ENCODE measurements around the gene PTPA. TPM values are rescaled to one million over a fixed set of nuclear protein-coding genes. Genes with fewer than 3 reads are reported as not detected.
"Not testable (repeated sequence)": the region's sequence is repeated elsewhere in the genome, so short reads cannot be mapped to it uniquely, and the experiment has no call there.

The PTPA gene
- total RNA-seq, 3 donors from 2014 or later (not counting 1 experiment from before 2014, with no cell fraction given): 63.2 to 69.4 (median 64.9) TPM

- intact Hi-C loops (cut with micrococcal nuclease): no loop called here
- 68% methylated on average over 7 of the region's 9 CpGs for WGBS (ENCODE audit: insufficient coverage)
Measured at GRCh38 chr9:129184596-129185122, 73.4 kb downstream of the PTPA start.

DNA sequence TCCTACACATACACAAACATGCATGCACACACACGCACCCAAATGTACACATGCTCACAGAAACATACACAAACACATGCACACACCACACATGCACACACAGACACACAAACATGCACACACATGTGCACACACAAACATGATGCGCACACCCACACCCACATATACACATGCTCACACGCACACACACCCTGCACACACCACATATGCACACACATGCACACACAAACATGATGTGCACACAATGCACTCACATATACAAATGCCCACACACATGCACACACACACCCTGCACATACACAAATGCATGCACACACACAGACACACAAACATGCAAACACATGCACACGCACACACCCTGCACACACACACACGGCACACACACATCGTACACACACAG lies 74.2 kb downstream of the PTPA start:
- peaks cover 3% of the 10 kb centered on the region for H3K9me3 ChIP-seq (ENCODE audit: control insufficient read depth, insufficient read depth, low read length)
- H3K27me3 Mint-ChIP-seq (ENCODE audit: low read depth in 2 of 2): no peaks in the 10 kb centered on the region
- no peak for TF ChIP-seq CTCF (IDR thresholded peaks at IDR 0.05)
- H3K4me3 Mint-ChIP-seq: no peak overlapping the region
- WGBS (ENCODE audit: insufficient coverage): 93% methylated on average over 6 of the region's 6 CpGs
- DNase-seq: no peak
- H3K27me3 ChIP-seq (ENCODE audit: control insufficient read depth, insufficient read depth, low read length): no peaks in the 10 kb centered on the region
- H3K4me3 ChIP-seq (ENCODE audit: low read length): no peak overlapping the region
- no peaks in the 10 kb centered on the region for H3K4me1 Mint-ChIP-seq
- no peak overlapping the region for H3K27ac ChIP-seq (ENCODE audit: low read length)
- H3K27ac Mint-ChIP-seq: no peak overlapping the region
- no peaks in the 10 kb centered on the region for H3K36me3 Mint-ChIP-seq
- H3K4me1 ChIP-seq (ENCODE audit: control insufficient read depth, insufficient read depth, low read length): no peaks in the 10 kb centered on the region
- no peaks in the 10 kb centered on the region for H3K9me3 Mint-ChIP-seq
- no peaks in the 10 kb centered on the region for H3K36me3 ChIP-seq (ENCODE audit: control insufficient read depth, insufficient read depth, low read length)
- intact Hi-C loops (cut with micrococcal nuclease): no loop called here
- peak in 1 of 3 donors; percentile 31 for ATAC-seq

More at GRCh38 chr9:129184596-129185122, 73.4 kb downstream of the PTPA start:
- Histone ChIP-seq H3K36me3 (ENCODE audit: control insufficient read depth, insufficient read depth, low read length) (no peaks in the 10 kb centered on the region), H3K9me3 (ENCODE audit: control insufficient read depth, insufficient read depth, low read length) (peaks cover 3% of the 10 kb centered on the region), H3K4me3 (ENCODE audit: low read length) (no peak overlapping the region), H3K27me3 (ENCODE audit: control insufficient read depth, insufficient read depth, low read length) (no peaks in the 10 kb centered on the region), H3K27ac (ENCODE audit: low read length) (no peak overlapping the region), H3K4me1 (ENCODE audit: control insufficient read depth, insufficient read depth, low read length) (no peaks in the 10 kb centered on the region)
- no peak overlapping the region for H3K4me3 Mint-ChIP-seq
- H3K9me3 Mint-ChIP-seq: no peaks in the 10 kb centered on the region
- TF ChIP-seq CTCF (IDR thresholded peaks at IDR 0.05): no peak
- DNase-seq: no peak
- ATAC-seq: no peak
- H3K4me1 Mint-ChIP-seq: no peaks in the 10 kb centered on the region
- H3K27ac Mint-ChIP-seq: no peak overlapping the region
- no peaks in the 10 kb centered on the region for H3K36me3 Mint-ChIP-seq
- no peaks in the 10 kb centered on the region for H3K27me3 Mint-ChIP-seq (ENCODE audit: low read depth in 2 of 2)

- Mint-ChIP-seq H3K27ac (no peak overlapping the region), H3K4me1 (no peaks in the 10 kb centered on the region), H3K4me3 (no peak overlapping the region), H3K36me3 (no peaks in the 10 kb centered on the region), H3K27me3 (ENCODE audit: low read depth in 2 of 2) (no peaks in the 10 kb centered on the region), H3K9me3 (no peaks in the 10 kb centered on the region)
- no peak for TF ChIP-seq CTCF (IDR thresholded peaks at IDR 0.05)
- H3K27ac ChIP-seq (ENCODE audit: low read length): no peak overlapping the region
- H3K4me3 ChIP-seq (ENCODE audit: low read length): no peak overlapping the region
- H3K36me3 ChIP-seq (ENCODE audit: control insufficient read depth, insufficient read depth, low read length): no peaks in the 10 kb centered on the region
- DNase-seq (no peak), ATAC-seq (no peak)
- 81% methylated on average over 10 of the region's 10 CpGs for WGBS (ENCODE audit: insufficient coverage)
- intact Hi-C loops (cut with micrococcal nuclease): no loop called here
- no peaks in the 10 kb centered on the region for H3K27me3 ChIP-seq (ENCODE audit: control insufficient read depth, insufficient read depth, low read length)
- H3K9me3 ChIP-seq (ENCODE audit: control insufficient read depth, insufficient read depth, low read length): peaks cover 3% of the 10 kb centered on the region
- no peaks in the 10 kb centered on the region for H3K4me1 ChIP-seq (ENCODE audit: control insufficient read depth, insufficient read depth, low read length)
Measured at GRCh38 chr9:129185991-129186390, 74.8 kb downstream of the PTPA start.

DNA sequence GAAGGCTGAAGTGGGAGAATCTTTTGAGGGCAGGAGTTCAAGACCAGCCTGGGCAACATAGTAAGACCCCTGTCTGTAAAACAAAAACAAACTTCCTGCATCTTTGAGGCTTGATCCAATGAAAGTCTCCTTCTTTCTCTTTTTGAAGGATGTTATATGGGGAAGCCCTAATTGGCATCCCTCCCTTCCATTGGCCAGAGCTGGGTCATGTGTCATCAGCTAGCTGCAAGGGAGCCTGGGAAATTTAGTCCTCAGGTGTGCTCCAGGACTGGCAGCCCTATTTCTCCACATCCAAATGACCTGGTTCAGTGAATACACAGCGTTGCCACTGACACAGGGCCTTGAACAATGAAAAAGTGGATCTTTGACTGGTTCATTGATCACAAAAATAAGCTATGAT lies 75.8 kb downstream of the PTPA start:
- no peak overlapping the region for H3K4me3 ChIP-seq (ENCODE audit: low read length)
- 71% methylated on average over 1 of the region's 1 CpG for WGBS (ENCODE audit: insufficient coverage)
- no peak overlapping the region for H3K27ac Mint-ChIP-seq
- H3K4me1 Mint-ChIP-seq: no peaks in the 10 kb centered on the region
- intact Hi-C loops (cut with micrococcal nuclease): no loop called here
- no peaks in the 10 kb centered on the region for H3K27me3 ChIP-seq (ENCODE audit: control insufficient read depth, insufficient read depth, low read length)
- no peaks in the 10 kb centered on the region for H3K27me3 Mint-ChIP-seq (ENCODE audit: low read depth in 2 of 2)
- no peak overlapping the region for H3K27ac ChIP-seq (ENCODE audit: low read length)
- H3K36me3 ChIP-seq (ENCODE audit: control insufficient read depth, insufficient read depth, low read length): no peaks in the 10 kb centered on the region
- H3K4me3 Mint-ChIP-seq: no peak overlapping the region
- H3K4me1 ChIP-seq (ENCODE audit: control insufficient read depth, insufficient read depth, low read length): no peaks in the 10 kb centered on the region
- peaks cover 4% of the 10 kb centered on the region for H3K9me3 ChIP-seq (ENCODE audit: control insufficient read depth, insufficient read depth, low read length)
- no peaks in the 10 kb centered on the region for H3K36me3 Mint-ChIP-seq
- DNase-seq (no peak), ATAC-seq (no peak)
- TF ChIP-seq CTCF (IDR thresholded peaks at IDR 0.05): no peak
- H3K9me3 Mint-ChIP-seq: no peaks in the 10 kb centered on the region

GRCh38 chr9:129189971-129190370 lies 78.8 kb downstream of the PTPA start:
- H3K9me3 Mint-ChIP-seq; H3K4me1 Mint-ChIP-seq; H3K9me3 ChIP-seq (ENCODE audit: control insufficient read depth, insufficient read depth, low read length); H3K27me3 ChIP-seq (ENCODE audit: control insufficient read depth, insufficient read depth, low read length); H3K4me1 ChIP-seq (ENCODE audit: control insufficient read depth, insufficient read depth, low read length); DNase-seq; H3K36me3 Mint-ChIP-seq; H3K27ac Mint-ChIP-seq; H3K27ac ChIP-seq (ENCODE audit: low read length); ATAC-seq; H3K4me3 Mint-ChIP-seq; H3K36me3 ChIP-seq (ENCODE audit: control insufficient read depth, insufficient read depth, low read length); H3K4me3 ChIP-seq (ENCODE audit: low read length); intact Hi-C loops (cut with micrococcal nuclease): not testable (repeated sequence)
- WGBS (ENCODE audit: insufficient coverage): 94% methylated on average over 8 of the region's 8 CpGs
- H3K27me3 Mint-ChIP-seq (ENCODE audit: low read depth in 2 of 2): peaks cover 6 to 21% of the 10 kb centered on the region in 2 donors

Data from natural killer cell (primary cell).